ENCODE data around the gene GGN.
"Not testable (repeated sequence)": the region's sequence is repeated elsewhere in the genome, so short reads cannot be mapped to it uniquely, and the experiment has no call there.

GGN gene

DNA sequence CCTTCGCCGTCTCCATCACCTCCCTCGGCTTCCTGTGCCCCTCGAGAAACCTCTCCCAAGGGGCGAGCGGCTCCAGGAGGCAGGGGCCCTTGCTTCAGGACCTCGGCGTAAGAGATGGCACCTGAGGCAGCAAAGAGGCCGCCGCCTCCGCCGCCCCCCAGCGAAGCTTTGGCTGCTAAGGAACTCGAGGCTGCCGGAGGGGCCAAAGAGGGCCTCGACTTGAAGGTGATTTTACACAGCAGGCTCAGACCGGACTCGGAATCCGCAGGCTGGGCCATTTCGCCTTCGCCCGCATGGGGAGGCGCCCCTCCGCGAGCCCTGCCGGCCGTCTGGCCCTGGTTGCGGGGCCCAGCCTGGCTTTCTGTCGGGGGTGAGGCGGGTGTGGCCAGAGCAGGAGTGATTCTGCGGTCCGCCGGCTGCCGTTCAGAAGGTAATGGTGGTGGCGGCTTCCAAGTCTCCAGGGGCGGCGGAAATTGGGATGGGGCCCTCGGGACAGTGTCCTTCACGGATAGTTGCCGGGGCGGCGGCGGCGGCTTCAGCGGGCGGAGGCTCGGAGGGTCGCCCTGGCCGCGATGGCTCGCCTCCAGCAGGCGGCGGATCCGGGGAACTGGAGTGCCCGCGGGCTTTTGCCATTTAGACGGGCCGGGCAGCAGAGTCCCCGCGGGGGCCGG lies 1.4 kb downstream of the GGN start:
- no peak for DNase-seq (ENCODE audit: low read depth)

DNA sequence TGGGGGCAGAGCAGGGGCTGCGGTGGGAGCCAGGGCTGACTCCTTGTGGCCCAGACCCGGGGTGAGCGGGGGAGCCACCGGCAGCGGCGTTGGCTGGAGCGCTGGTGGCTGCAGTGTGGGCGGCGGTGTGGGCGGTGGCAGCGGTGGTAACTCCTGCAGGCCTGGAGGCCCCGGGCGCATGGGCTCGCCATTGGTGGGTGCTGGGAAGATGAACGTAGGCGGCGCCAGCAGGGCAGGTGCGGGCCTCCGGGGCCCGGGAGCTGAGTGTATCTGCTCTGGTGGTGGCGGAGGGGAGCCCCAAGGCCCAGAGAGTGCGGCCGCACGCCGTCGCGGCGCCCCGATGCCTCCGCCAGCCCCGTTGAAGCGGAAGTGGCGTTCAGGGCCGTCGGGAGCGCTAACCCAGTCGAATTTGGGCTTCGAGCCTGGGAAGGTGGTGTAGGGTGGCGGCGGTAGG lies 2.0 kb downstream of the GGN start:
- no peak for DNase-seq (ENCODE audit: low read depth)

DNA sequence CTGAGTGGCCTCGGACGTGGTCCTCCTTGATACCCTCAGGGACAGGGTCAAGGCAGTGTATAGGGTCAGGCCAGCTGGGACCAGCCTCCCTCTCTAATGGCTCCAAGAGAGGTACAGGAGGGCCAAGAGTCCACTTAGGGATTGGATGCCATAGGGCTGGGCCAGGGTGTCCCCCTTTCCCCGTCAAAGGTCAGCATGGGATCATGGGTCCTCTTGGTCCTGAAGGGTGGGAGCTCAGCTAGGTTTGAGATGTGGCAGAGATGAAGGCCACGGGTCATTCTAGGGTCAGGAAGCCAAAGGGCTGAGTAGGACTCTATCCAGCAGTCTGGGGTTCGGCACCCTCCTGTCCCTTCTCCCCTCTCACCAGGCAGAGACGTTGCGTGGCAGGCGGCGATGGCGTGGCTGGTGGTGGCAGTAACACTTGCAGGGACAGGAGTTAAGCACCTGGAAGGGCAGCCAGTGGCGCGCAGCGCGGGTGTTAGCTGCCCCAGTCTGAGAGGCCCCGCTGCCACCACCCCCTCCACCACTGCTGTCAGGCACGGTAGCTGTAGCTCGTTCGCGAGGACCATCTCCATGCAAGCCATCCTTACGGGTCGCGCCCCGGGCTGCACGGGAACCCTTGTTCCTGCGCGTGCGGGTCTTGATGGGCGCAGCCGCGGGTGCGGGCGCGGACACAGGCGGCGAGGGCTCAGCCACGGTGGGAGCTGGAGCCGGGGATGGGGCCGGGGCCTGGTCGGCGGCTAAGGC lies 2.6 kb downstream of the GGN start:
- DNase-seq (ENCODE audit: low read depth): no peak

DNA sequence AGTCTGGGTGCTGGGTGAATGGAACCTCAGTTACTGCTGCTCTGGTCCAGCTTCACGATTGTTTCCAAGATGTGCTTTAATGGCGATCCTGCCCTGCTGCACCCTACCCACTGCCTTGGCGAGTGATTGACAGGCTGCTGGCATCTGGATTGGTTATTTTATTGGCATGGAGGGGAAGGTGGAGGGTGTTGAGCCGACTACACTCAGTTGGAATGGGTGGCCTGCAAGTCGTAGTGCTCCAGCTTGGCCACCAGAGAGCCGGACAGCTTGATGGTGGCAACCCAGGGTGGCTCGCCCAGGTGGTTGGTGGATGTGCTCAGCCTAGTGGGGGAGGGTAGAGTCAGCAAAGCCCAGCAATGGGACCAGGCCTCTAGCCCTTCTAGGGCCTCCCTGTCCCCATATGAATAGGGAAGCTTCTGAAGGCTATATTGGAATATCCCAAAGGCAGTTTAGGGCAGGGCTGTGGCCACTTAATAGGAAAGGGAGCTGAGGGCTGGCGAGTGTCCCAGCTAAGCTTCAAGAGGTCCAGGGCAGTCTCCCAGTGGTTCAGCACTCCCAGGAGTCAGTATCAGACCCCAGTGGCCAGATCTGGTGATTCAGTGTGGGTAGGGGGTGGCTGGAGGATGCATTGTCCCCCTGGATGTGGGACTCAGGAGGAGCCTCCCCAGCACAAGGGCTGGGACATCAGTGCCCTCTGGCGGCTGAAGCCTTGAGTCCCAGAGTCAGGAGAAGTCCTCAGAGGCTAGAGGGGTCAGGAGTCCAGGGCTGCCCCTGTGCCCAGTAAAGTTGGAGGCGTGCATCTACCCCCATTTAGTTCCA lies 3.4 kb downstream of the GGN start:
- DNase-seq (ENCODE audit: low read depth): peak; percentile 52

DNA sequence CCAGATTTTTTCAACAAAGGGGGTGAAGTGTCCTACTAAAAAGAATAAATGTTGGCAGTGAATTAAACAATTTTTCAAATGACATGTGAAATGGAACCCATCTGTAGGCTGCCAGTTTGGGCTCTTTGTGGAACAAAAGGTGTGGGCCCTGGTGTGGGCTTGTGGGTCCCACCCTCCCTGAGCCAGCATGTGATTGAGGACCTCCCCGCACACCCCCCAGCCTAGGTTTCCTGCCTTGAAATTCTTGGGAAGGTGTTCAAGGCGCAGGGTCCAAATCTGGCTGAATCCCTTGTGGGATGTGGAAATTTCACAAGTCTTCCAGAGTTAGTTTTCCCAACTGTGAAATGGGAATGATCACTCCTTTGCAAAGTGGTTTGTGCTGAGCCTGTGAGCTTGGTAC lies 4.1 kb downstream of the GGN start:
- DNase-seq (ENCODE audit: low read depth): no peak

DNA sequence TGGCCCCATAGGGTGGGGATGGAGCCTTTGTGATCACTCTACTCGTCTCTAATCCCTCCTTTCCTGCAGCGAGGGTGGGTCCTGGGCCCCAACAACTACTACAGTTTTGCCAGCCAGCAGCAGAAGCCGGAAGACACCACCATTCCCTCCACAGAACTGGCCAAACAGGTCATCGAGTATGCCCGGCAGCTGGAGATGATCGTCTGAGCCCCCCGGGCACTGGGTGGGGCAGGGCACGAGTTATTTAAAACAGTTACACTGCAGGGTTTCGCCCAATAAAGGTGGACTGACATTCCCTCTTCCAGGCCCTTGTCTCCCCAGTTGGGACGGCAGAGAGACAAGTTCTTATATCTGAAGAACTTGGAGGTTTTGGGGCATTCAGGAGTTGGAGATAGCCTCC lies 4.7 kb downstream of the GGN start:
- no peak for DNase-seq (ENCODE audit: low read depth)

DNA sequence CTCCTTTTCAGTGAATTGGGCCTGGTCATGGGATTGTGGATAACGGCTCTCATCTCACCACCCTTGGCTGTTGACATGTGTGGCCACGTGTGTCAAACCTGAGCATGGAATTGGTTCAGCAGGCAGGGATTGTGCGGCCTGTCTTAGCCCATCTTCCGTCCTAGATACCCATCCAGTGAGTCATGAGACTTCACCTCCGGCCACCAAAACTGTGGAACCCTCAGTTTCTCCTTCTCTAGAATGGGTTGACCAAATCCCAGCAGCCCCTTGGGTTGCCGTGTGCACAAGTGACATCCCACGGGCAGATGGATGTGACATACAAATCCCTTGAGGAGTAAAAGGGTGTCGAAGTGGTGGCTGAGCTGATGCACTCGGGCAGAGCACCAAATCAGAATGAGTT lies 6.7 kb downstream of the GGN start:
- DNase-seq (ENCODE audit: low read depth): no peak

DNA sequence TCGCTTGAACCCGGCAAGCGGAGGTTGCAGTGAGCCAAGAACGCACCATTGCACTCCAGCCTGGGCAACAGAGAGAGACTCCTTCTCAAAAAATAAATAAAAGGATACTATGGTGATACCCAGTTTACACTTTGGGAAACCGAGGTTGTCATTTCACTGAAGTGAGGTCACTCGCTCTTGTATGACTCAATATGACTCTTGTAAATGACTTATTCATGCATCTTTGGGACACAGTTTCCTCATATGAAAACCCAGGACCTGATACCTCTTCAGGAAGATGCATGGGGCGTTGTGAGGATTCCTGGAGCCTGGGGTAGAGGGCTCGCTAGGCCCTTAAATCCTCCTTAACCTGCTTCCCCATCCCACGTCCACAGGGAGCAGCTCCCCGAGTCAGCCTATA lies 9.0 kb downstream of the GGN start:
- peak; percentile 67 for DNase-seq (ENCODE audit: low read depth)

DNA sequence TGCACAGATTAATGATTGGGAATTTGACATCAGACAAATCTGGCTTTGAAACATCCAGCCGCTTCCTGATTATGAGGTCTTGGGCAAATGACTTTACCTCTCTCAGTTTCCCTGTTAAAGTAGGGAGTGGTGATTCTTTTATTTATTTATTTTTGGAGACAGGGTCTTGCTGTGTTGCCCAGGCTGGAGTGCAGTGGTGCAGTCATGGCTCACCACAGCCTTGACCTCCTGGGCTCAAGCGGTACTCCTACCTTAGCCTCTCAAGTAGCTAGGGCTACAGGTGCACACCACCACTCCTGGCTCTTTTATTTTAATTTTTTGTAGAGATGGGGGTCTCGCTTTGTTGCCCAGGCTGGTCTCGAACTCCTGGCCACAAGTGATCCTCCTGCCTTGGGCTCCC lies 10.8 kb downstream of the GGN start:
- DNase-seq (ENCODE audit: low read depth): no peak

DNA sequence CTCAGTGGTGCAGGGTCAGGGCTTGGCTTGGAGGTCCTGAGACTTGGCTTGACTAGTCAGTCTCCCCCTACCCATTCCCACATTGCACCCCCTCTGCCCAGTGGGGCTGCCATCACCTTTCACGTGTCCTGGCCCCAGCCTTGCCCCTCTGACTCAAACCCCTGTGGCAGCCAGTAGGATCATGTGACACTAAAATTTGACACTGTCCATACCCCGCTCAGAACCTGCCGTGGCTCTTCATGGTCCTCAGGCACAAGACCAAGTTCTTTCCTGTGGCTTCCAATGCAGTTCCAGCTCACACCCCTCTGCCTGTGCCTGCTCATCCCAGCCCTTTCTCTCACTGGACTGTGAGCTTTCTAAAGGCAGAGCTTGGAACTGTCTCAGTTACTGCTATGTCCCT lies 11.3 kb downstream of the GGN start:
- DNase-seq (ENCODE audit: low read depth): no peak

DNA sequence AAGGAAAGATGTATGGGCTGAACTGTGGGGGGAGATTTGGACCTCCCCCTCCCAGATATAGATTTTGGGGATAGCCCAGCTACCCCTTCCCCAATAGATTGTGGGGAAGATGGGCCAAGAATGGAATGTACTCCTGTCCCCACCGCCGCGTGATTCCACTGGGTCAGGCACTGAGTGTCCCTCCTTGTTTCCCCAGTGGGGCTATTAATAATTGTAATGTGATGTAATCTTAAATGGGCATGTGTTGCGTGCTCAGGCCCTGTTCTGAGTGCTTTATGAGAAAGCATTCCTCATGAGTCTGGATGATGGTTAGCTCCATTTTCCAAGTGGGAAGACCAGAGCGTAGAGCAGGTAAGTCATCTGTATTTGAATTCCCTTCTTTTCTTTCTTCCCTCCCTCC lies 12.1 kb downstream of the GGN start:
- DNase-seq (ENCODE audit: low read depth): peak; percentile 54

DNA sequence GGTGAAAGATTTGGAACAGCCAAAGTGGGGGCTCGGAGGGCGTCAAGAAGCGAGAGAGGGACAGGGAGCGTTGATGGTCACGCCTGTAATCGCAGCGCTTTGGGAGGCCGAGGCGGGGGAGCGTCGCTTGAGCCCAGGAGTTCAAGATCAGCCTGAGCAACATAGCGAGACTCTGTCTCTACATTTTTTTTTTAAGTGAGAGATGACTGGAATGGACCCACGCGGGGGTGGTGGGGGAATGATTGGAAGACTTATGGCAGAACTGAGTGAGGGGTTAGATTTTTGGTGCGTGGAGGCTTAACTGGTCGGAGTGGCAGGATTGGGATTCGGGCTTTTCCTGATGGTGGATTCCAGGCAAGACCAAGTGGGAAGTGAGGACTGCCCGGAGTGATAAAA lies 12.7 kb downstream of the GGN start:
- no peak for DNase-seq (ENCODE audit: low read depth)

DNA sequence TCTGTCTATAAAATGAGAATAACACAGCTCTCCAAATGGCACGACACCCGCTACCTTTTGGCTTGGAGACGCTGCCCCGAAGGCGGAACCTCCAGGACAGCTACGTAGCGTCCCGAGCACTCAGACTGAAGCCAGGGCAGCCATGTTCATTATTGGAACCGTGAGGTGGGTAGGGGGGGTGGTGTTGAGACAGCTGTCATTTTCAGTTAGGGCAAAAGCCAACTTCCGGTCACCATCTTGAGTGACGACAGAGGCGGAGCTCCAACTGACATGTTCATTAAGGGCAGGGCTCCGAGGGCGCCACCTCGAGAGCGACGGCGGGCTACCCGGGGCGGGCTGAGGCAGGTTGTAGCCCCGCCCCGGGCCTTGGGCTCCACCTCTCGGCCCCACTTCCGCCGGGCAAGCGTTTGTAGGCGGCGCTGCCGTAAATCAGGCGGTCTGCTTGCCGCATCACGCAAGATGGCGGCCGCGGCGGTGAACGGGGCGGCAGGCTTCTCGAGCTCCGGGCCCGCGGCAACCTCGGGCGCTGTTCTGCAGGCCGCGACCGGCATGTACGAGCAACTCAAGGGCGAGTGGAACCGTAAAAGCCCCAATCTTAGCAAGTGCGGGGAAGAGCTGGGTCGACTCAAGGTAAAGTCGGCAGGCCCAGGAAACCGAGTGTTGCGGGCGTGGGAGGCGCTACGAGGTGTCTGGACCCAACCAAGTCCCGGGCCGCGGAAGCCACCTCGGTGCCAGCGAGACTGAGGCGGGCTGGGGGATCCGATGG lies 13.3 kb downstream of the GGN start, which contains the start of gene PSMD8:
Gene PSMD8, plus strand, starts transcription at position 240 of the 766 bp plus-strand sequence. Its CDS starts 31 bp downstream, at position 271.
- peak; percentile 98 for DNase-seq (ENCODE audit: low read depth)

DNA sequence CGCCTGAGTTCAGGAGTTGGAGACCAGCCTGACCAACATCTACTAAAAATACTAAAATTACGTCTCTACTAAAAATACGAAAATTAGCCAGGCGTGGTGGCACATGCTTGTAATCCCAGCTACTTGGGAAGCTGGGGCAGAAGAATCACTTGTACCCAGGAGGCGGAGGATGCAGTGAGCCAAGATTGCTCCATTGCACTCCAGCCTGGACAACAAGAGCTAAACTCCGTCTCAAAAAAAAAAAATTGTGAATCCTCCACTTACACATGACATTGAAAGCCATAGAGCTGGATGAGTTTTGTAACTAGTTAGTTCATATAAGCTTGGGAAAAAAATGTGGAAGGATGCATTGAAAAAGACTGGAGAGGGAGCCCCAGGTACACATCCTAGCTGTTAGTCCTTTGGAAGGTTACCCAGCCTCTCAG lies 13.9 kb downstream of the GGN start:
- DNase-seq (ENCODE audit: low read depth): no peak

DNA sequence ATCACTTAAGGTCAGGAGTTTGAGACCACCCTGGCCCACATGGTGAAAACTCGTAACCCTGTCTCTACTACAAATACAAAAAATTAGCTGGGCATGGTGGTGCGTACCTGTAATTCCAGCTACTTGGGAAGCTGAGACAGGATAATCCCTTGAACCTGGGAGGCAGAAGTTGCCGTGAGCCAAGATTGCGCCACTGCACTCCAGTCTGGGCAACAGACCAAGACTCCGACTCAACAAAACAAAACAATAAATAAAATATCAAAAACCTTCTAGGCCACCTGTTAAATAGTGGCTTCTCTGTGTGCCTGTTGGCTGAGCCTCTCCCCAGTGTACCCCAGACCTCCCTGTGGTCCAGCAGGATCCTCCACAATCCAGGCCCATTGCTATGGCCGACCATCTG lies 16.8 kb downstream of the GGN start:
- no peak for DNase-seq (ENCODE audit: low read depth)

DNA sequence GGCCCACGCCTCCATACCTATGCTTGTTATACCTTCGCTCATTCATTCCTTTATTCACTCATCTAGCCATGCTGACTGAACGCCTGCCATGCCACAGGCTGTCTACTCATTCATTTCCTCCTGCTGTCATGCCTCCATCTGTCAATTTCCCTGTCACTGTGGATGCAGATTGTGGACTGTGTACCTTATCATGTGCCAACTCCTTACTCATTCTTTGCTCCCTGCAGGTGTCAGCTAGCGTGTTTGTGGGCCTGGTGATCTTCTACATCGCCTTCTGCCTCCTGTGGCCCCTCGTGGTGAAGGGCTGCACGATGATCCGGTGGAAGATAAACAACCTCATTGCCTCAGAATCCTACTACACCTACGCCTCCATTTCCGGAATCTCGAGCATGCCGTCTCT lies 17.5 kb downstream of the GGN start:
- no peak for DNase-seq (ENCODE audit: low read depth)

DNA sequence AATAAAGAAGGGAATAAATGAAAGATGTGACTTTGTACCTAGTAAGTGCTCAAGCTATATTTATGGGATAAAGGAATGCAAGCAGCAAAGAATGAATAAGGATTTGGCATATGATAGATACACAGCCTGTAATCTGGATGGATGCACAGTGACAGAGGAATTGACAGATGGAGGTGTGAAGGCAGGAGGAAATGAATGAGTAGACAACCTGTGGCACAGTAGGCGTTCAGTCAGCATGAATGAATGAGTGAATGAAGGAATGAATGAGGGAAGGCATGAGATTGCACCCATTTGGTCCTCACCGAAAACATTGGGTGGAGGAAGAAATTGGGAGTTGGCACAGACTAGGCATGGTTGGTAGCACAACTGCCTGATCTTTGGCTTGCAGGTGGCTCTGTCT lies 18.2 kb downstream of the GGN start:
- no peak for DNase-seq (ENCODE audit: low read depth)

DNA sequence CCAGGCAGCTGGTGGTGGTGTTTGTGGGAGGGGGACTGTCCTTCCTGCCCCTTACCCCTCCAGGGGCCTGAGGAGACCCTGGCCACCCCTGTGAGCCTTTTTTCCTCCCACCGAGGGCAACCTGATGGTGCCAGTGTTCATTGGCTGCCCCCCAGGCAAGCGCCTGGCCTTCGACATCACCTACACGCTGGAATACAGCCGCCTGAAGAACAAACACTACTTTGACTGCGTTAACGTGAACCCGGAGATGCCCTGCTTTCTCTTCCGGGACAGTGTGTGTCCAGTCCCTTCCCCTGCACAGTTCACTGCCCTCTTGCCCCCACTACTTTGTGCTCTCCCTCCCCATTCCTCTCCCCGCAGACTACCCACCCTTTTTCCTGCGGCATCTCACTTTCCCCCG lies 20.8 kb downstream of the GGN start:
- no peak for DNase-seq (ENCODE audit: low read depth)

DNA sequence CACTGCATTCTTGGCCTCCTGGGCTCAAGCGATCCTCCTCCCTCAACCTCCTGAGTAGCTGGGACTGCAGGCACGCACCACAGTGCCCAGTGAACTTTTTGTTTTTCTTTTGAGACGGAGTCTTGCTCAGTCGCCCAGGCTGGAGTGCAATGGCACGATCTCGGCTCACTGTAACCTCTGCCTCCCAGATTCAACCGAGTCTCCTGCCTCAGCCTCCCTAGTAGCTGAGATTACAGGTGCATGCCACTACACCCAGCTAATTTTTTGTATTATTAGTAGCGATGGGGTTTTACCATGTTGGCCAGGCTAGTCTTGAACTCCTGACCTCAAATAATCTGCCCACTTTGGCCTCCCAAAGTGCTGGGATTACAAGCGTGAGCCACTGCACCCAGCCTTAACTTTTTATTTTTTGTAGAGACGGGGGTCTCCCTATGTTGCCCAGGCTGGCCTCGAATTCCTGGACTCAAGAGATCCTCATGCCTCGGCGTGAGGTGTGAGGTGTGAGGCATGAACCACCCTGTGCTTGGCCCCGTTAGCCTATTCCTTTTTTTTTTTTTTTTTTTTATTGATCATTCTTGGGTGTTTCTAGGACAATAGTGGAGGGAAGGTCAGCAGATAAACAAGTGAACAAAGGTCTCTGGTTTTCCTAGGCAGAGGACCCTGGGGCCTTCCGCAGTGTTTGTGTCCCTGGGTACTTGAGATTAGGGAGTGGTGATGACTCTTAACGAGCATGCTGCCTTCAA lies 24.7 kb downstream of the GGN start:
- not testable (repeated sequence) for DNase-seq (ENCODE audit: low read depth)

DNA sequence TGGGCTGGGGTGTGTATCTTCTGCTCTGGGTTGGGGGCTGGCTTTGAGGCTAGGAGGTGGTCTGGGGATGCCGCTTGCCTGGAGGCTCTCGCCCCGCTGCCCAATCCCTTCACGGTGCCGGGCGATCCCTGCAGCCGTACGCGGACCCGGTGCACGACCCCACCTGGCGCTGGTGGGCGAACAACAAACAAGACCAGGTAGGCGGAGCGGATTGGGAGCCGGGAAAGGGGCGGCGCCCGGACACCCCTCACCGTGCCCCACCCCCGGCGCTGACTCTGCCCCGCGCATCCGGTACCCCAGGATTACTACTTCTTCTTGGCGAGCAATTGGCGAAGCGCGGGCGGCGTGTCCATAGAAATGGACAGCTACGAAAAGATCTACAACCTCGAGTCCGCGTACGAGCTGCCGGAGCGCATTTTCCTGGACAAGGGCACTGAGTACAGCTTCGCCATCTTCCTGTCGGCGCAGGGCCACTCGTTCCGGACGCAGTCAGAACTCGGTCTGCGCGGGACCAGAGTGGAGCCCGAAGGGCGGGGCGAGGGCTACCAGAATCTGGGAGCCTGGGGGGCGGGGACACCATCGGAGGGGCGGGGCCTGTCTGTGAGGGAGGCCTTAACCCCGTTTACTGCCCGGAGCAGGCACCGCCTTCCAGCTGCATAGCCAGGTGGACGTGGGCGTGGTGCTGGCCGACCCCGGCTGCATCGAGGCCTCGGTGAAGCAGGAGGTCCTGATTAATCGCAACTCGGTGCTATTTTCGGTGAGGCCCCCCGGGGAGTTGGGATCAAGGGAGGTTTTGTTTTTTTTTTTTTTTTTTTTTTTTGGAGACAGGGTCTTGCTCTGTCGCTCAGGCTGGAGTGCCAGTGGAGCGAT lies 25.5 kb downstream of the GGN start:
- peak; percentile 64 for DNase-seq (ENCODE audit: low read depth)
